Activated CD8-positive, alpha-beta T cell treated with anti-CD3 and anti-CD28 coated beads for 36 hours (primary cell): Measurements from ENCODE around the gene RXYLT1. TPM values are rescaled to one million over a fixed set of nuclear protein-coding genes. Genes with fewer than 3 reads are reported as not detected.
"Not testable (repeated sequence)": the region's sequence is repeated elsewhere in the genome, so short reads cannot be mapped to it uniquely, and the experiment has no call there.

Experiments
- ATAC-seq: fragments of 200-7000 bp; cut with Tn5 transposase; one replicate; pipeline ENCODE4 v1.10.0; 2021; ENCODE audit warnings: mild to moderate bottlenecking, moderate library complexity
- CTCF ChIA-PET: fragments of 350-600 bp; sonication (Branson Sonifier 250); formaldehyde crosslinking; loops from one replicate; lab custom pipeline; 2021; ENCODE audit warnings: antibody characterized with exemption; lab: Charles Lee
- POLR2A ChIA-PET: fragments of 350-600 bp; sonication (Branson Sonifier 250); formaldehyde crosslinking; loops from one replicate; lab custom pipeline; 2021; ENCODE audit warnings: antibody characterized with exemption; lab: Charles Lee
- DNase-seq: peaks from one replicate; pipeline ENCODE4 v3.0.0-alpha.2; 2020
- H3K27ac Mint-ChIP-seq: one replicate; pipeline ENCODE4 v1.8.0; 2021; ENCODE audit warnings: mild to moderate bottlenecking, mixed read lengths
- H3K27me3 Mint-ChIP-seq: one replicate; pipeline ENCODE4 v1.8.0; 2021; ENCODE audit warnings: mixed read lengths
- H3K36me3 Mint-ChIP-seq: one replicate; pipeline ENCODE4 v1.8.0; 2021; ENCODE audit warnings: low read depth, mixed read lengths
- H3K4me1 Mint-ChIP-seq: one replicate; pipeline ENCODE4 v1.8.0; 2021; ENCODE audit warnings: low read depth, mixed read lengths
- H3K4me3 Mint-ChIP-seq: one replicate; pipeline ENCODE4 v1.8.0; 2021; ENCODE audit warnings: mild to moderate bottlenecking, moderate library complexity, mixed read lengths
- H3K9me3 Mint-ChIP-seq: one replicate; pipeline ENCODE4 v1.8.0; 2021; ENCODE audit warnings: mixed read lengths
- intact Hi-C: fragments of 100-400 bp; cut with micrococcal nuclease; formaldehyde crosslinking; loops from one replicate; pipeline ENCODE4 v1.10.0; 2022
- total RNA-seq, 2 experiments: library from RNA; stranded (reverse); gene quantifications; one replicate each; pipeline ENCODE4 v1.2.3, GENCODE V29; 2021
- TF ChIP-seq, protein P1 (sequence below): fragments of 200-600 bp; IDR thresholded peaks from one replicate; pipeline ENCODE4 v1.8.0; 2022; ENCODE audit warnings: antibody characterized with exemption, mild to moderate bottlenecking

RXYLT1 gene
- total RNA-seq, 2 experiments from 2014 or later: 18.7 to 19.0 TPM

GRCh38 chr12:63836046-63836445 is 56.3 kb downstream of the RXYLT1 start:
- Mint-ChIP-seq H3K4me1 (no peaks in the 10 kb centered on the region), H3K27me3 (peaks cover 10% of the 10 kb centered on the region), H3K27ac (no peak overlapping the region), H3K9me3 (no peaks in the 10 kb centered on the region), H3K36me3 (no peaks in the 10 kb centered on the region), H3K4me3 (no peak overlapping the region)
- DNase-seq (no peak), ATAC-seq (no peak)
- intact Hi-C loops: no loop called here
- CTCF ChIA-PET: interaction anchor here (0.6 to 1.9 kb wide), 3 partner anchors 8 to 420 kb away, joined by 3 to 9 read pairs (median 3); partner anchors contain the start of gene SRGAP1
- TF ChIP-seq, protein P1, sequence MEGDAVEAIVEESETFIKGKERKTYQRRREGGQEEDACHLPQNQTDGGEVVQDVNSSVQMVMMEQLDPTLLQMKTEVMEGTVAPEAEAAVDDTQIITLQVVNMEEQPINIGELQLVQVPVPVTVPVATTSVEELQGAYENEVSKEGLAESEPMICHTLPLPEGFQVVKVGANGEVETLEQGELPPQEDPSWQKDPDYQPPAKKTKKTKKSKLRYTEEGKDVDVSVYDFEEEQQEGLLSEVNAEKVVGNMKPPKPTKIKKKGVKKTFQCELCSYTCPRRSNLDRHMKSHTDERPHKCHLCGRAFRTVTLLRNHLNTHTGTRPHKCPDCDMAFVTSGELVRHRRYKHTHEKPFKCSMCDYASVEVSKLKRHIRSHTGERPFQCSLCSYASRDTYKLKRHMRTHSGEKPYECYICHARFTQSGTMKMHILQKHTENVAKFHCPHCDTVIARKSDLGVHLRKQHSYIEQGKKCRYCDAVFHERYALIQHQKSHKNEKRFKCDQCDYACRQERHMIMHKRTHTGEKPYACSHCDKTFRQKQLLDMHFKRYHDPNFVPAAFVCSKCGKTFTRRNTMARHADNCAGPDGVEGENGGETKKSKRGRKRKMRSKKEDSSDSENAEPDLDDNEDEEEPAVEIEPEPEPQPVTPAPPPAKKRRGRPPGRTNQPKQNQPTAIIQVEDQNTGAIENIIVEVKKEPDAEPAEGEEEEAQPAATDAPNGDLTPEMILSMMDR: no peak
- POLR2A ChIA-PET: no interaction called here

DNA sequence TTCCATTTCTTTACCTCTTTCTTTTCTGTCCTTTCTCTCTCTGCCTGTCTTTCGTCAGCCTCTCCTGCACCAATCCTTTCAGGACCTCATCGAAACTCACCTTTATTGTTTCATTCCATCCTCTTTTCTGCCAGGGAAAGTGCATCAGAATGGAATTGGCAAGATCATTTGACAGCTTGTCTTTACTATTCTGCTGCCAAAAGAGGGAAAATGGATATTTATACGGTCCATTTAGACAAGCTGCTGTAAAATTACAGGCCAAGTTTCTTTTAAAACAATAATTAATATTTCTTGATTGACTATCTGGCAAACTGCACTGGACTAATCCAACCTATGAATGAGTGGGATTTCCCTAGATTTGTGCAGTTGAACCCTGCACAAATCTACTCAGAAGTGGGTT is 57.2 kb downstream of the RXYLT1 start:
- Mint-ChIP-seq H3K4me3 (no peak overlapping the region), H3K4me1 (no peaks in the 10 kb centered on the region), H3K27me3 (peaks cover 13% of the 10 kb centered on the region), H3K27ac (no peak overlapping the region), H3K36me3 (no peaks in the 10 kb centered on the region), H3K9me3 (no peaks in the 10 kb centered on the region)
- TF ChIP-seq, protein P1: no peak
- ATAC-seq (no peak), DNase-seq (no peak)
- ChIA-PET POLR2A (no interaction called here), CTCF (interaction anchor here (1.1 to 1.9 kb wide), 3 partner anchors 11 to 419 kb away, joined by 3 to 9 read pairs (median 4); no protein-coding TSS in a partner anchor)
- intact Hi-C loops: no loop called here

DNA sequence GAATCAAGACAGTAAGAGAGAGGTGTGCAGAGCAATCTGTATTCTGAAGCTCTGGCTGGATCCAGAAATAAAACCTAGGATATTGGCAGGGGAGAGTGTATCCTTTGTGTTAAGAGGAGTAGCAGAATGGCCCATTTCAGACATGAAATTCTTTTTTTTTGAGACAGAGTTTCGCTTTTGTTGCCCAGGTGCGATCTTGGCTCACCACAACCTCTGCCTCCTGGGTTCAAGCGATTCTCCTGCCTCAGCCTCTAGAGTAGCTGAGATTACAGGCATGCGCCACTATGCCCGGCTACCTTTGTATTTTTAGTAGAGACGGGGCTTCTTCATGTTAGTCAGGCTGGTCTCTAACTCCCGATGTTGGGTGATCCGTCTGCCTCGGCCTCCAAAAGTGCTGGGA is 58.7 kb downstream of the RXYLT1 start:
- DNase-seq (no peak), ATAC-seq (no peak)
- ChIA-PET CTCF (interaction anchor here (1.1 to 1.2 kb wide), 2 partner anchors 384 to 418 kb away, joined by 3 to 6 read pairs; partner anchors contain the start of gene KICS2), POLR2A (no interaction called here)
- H3K4me1 Mint-ChIP-seq: peaks cover 4% of the 10 kb centered on the region
- H3K4me3 Mint-ChIP-seq: no peak overlapping the region
- no peaks in the 10 kb centered on the region for H3K9me3 Mint-ChIP-seq
- intact Hi-C loops: no loop called here
- H3K36me3 Mint-ChIP-seq: no peaks in the 10 kb centered on the region
- no peak overlapping the region for H3K27ac Mint-ChIP-seq
- H3K27me3 Mint-ChIP-seq: peaks cover 19% of the 10 kb centered on the region
- TF ChIP-seq, protein P1: no peak

GRCh38 chr12:63841011-63841410 is 61.3 kb downstream of the RXYLT1 start:
- no peak overlapping the region for H3K27ac Mint-ChIP-seq
- intact Hi-C loops: loop anchor here (5.0 kb wide), 1 partner anchor 416 kb away; no protein-coding TSS in a partner anchor
- CTCF ChIA-PET: no interaction called here
- POLR2A ChIA-PET: no interaction called here
- no peak overlapping the region for H3K4me3 Mint-ChIP-seq
- H3K4me1 Mint-ChIP-seq: peaks cover 8% of the 10 kb centered on the region
- no peaks in the 10 kb centered on the region for H3K9me3 Mint-ChIP-seq
- ATAC-seq: no peak
- TF ChIP-seq, protein P1: no peak
- peaks cover 32% of the 10 kb centered on the region for H3K27me3 Mint-ChIP-seq
- H3K36me3 Mint-ChIP-seq: no peaks in the 10 kb centered on the region
- DNase-seq: no peak

- TF ChIP-seq, protein P1: no peak
- DNase-seq (no peak), ATAC-seq (no peak)
- ChIA-PET POLR2A (no interaction called here), CTCF (no interaction called here)
- H3K4me3 Mint-ChIP-seq: no peak overlapping the region
- H3K27me3 Mint-ChIP-seq: peaks cover 37% of the 10 kb centered on the region
- H3K9me3 Mint-ChIP-seq: no peaks in the 10 kb centered on the region
- intact Hi-C loops: loop anchor here (5.0 kb wide), 1 partner anchor 416 kb away; no protein-coding TSS in a partner anchor
- peaks cover 8% of the 10 kb centered on the region for H3K4me1 Mint-ChIP-seq
- H3K36me3 Mint-ChIP-seq: no peaks in the 10 kb centered on the region
- no peak overlapping the region for H3K27ac Mint-ChIP-seq
These were observed 61.9 kb downstream of the RXYLT1 start for GRCh38 chr12:63841571-63841970.

DNA sequence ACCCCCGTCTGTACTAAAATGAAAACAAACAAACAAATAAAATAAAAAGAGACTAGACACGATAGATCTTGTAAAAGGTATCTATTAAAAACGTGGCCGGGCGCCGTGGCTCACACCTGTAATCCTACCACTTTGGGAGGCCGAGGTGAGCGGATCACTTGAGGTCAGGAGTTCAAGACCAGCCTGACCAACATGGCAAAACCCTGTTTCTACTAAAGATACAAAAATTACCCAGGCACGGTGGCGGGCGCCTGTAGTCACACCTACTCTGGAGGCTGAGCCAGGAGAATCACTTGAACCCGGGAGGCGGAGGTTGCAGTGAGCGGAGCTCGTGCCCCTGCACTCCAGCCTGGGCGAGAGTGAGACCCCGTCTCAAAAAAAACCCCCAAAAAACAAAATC is 63.0 kb downstream of the RXYLT1 start:
- not testable (repeated sequence) for DNase-seq

More for the DNA sequence above, 63.0 kb downstream of the RXYLT1 start:
- H3K27ac Mint-ChIP-seq, H3K4me3 Mint-ChIP-seq, POLR2A ChIA-PET, H3K36me3 Mint-ChIP-seq, H3K4me1 Mint-ChIP-seq, H3K9me3 Mint-ChIP-seq, ATAC-seq: not testable (repeated sequence)
- CTCF ChIA-PET: interaction anchor here (1.9 to 3.4 kb wide), 2 partner anchors 11 to 413 kb away, joined by 7 to 11 read pairs; no protein-coding TSS in a partner anchor
- H3K27me3 Mint-ChIP-seq: peaks cover 39% of the 10 kb centered on the region
- intact Hi-C loops: loop anchor here (5.0 kb wide), 1 partner anchor 415 kb away; no protein-coding TSS in a partner anchor
